Endothelial cell of umbilical vein (primary cell): ENCODE data around the gene DDRGK1. TPM values are rescaled to one million over a fixed set of nuclear protein-coding genes. Genes with fewer than 3 reads are reported as not detected.

ENCODE experiments used
- BruUV-seq: library from RNA; stranded (reverse); fragments of 400-500 nt; replicated peaks from 2 replicates; lab custom pipeline; 2021; lab: Mats Ljungman, UMichigan
- CTCF ChIA-PET: fragments of 300-600, 350-600 bp; sonication (Branson Sonifier 250); formaldehyde crosslinking; loops from one replicate; lab custom pipeline; 2021; ENCODE audit warnings: antibody characterized with exemption, inconsistent platforms; lab: Charles Lee
- POLR2A ChIA-PET: fragments of 300-600, 350-600 bp; sonication (Branson Sonifier 250); formaldehyde crosslinking; loops from one replicate; lab custom pipeline; 2021; ENCODE audit warnings: antibody characterized with exemption, inconsistent platforms; lab: Charles Lee
- DNase-seq: peaks from one replicate; pipeline ENCODE4 v3.0.0-alpha.2; 2011; ENCODE audit warnings: low read depth, low spot score
- FAIRE-seq: peaks from 2 replicates; lab custom pipeline; 2011; peaks lifted over from hg19 to GRCh38; lab: Jason Lieb, UNC
- H2AFZ ChIP-seq: 2 replicates; pipeline ENCODE4 v1.6.0; 2012; ENCODE audit warnings: low read depth, low read length, control low read depth, inconsistent platforms
- H3K27ac ChIP-seq: 2 replicates; pipeline ENCODE4 v1.5.1; 2011; ENCODE audit warnings: low read depth, mild to moderate bottlenecking, control low read depth, low read length, moderate library complexity; ENCODE audit not compliant: insufficient read depth
- H3K27me3 ChIP-seq, 2 experiments: 2 replicates each; pipeline versions ENCODE4 v1.6.0 to v1.6.1; 2011; ENCODE audit warnings: low read length in 2 of 2, mixed read lengths in 1 of 2; ENCODE audit not compliant: control insufficient read depth in 2 of 2, insufficient read depth in 2 of 2
- H3K36me3 ChIP-seq, 2 experiments: 2 replicates in 1 of 2; 3 replicates in 1 of 2; pipeline ENCODE4 v1.5.1; 2011; ENCODE audit warnings: low read length in 2 of 2, mild to moderate bottlenecking in 1 of 2, moderate library complexity in 1 of 2; ENCODE audit not compliant: control insufficient read depth in 2 of 2, insufficient read depth in 2 of 2; ENCODE audit errors: extremely low read depth in 1 of 2
- H3K4me1 ChIP-seq: 3 replicates; pipeline ENCODE4 v1.5.1; 2011; ENCODE audit warnings: mild to moderate bottlenecking, low read length; ENCODE audit not compliant: control insufficient read depth, insufficient read depth; ENCODE audit errors: extremely low read depth
- H3K4me2 ChIP-seq: 2 replicates; pipeline ENCODE4 v1.6.1; 2011; ENCODE audit warnings: low read length, control low read depth, mixed read lengths; ENCODE audit not compliant: insufficient read depth
- H3K4me3 ChIP-seq, 3 experiments: fragments of 200-600 bp in 1 of 3; sonication (generic), shearing (Covaris generic) in 1 of 3; replicated peaks in 1 of 3; 2 replicates each; pipeline ENCODE4 v1.5.1; 2011 to 2016; ENCODE audit warnings: control low read depth in 3 of 3, low read length in 3 of 3, mild to moderate bottlenecking in 2 of 3, inconsistent platforms in 1 of 3, low read depth in 1 of 3, moderate library complexity in 1 of 3; ENCODE audit not compliant: insufficient read depth in 1 of 3
- H3K79me2 ChIP-seq: 2 replicates; pipeline ENCODE4 v1.6.0; 2012; ENCODE audit warnings: low read length, inconsistent platforms; ENCODE audit not compliant: control insufficient read depth, insufficient read depth
- H3K9ac ChIP-seq: replicated peaks from 2 replicates; pipeline ENCODE3; 2011; ENCODE audit warnings: low read length, control low read depth; ENCODE audit not compliant: insufficient read depth; ENCODE audit errors: extremely low read depth
- H3K9me1 ChIP-seq: replicated peaks from 3 replicates; pipeline ENCODE4 v1.6.0; 2011; ENCODE audit warnings: mild to moderate bottlenecking, low read length; ENCODE audit not compliant: control insufficient read depth, insufficient read depth; ENCODE audit errors: extremely low read depth
- H3K9me3 ChIP-seq: replicated peaks from 2 replicates; pipeline ENCODE4 v1.5.1; 2012; ENCODE audit warnings: low read length, inconsistent platforms; ENCODE audit not compliant: control insufficient read depth, insufficient read depth
- H4K20me1 ChIP-seq: replicated peaks from 2 replicates; pipeline ENCODE3; 2011; ENCODE audit warnings: mild to moderate bottlenecking, low read length; ENCODE audit not compliant: control insufficient read depth, insufficient read depth; ENCODE audit errors: extremely low read depth
- EZH2 ChIP-seq: IDR thresholded peaks from 2 replicates; pipeline ENCODE4 v1.6.1; 2012; ENCODE audit warnings: borderline replicate concordance, low read depth, mild to moderate bottlenecking, moderate library complexity, low read length, inconsistent platforms; ENCODE audit not compliant: severe bottlenecking
- FOS ChIP-seq: IDR thresholded peaks from 2 replicates; pipeline ENCODE4 v1.6.1; 2011; ENCODE audit warnings: mild to moderate bottlenecking, low read length, moderate library complexity, borderline replicate concordance; ENCODE audit not compliant: insufficient read depth
- GATA2 ChIP-seq: IDR thresholded peaks from 2 replicates; pipeline ENCODE4 v1.7.0; 2011; ENCODE audit warnings: low read depth, mild to moderate bottlenecking, moderate library complexity, mixed read lengths, low read length; ENCODE audit not compliant: insufficient read length, insufficient read depth
- JUN ChIP-seq: IDR thresholded peaks from 2 replicates; pipeline ENCODE4 v1.6.1; 2011; ENCODE audit warnings: borderline replicate concordance, low read depth; ENCODE audit not compliant: insufficient read length, insufficient read depth
- MYC ChIP-seq: IDR thresholded peaks from one replicate; pipeline ENCODE4 v1.6.1; 2011; ENCODE audit warnings: mild to moderate bottlenecking, low read depth, low read length
- POLR2A ChIP-seq: IDR thresholded peaks from 2 replicates; pipeline ENCODE4 v1.6.1; 2012; ENCODE audit warnings: low read depth, mild to moderate bottlenecking, control low read depth, low read length
- POLR2AphosphoS5 ChIP-seq: IDR thresholded peaks from 2 replicates; pipeline ENCODE4 v1.6.1; 2012; ENCODE audit warnings: low read depth, mild to moderate bottlenecking, control low read depth, low read length, moderate library complexity; ENCODE audit not compliant: insufficient read depth
- dilution Hi-C: fragments of 300-500 bp; cut with MboI; formaldehyde crosslinking; loops from one replicate; pipeline ENCODE4 v1.15.0; 2019; ENCODE audit warnings: low sequenced_read_pairs; ENCODE audit not compliant: extremely low pct_ligation_motif_present
- intact Hi-C: fragments of 100-400 bp; cut with micrococcal nuclease; formaldehyde crosslinking; loops from one replicate; pipeline ENCODE4 v1.10.0; 2022
- polyA plus RNA-seq, 4 experiments: library from polyadenylated mRNA; depleted of rRNA in 3 of 4; stranded (reverse) in 3 of 4; unstranded in 1 of 4; fragments of >200 nt; gene quantifications; 2 replicates each; pipeline versions ENCODE4 v1.2.1 to v1.2.3, GENCODE V29; 2011 to 2012; ENCODE audit warnings: missing spikeins in 1 of 4
- total RNA-seq: library from RNA; stranded (reverse); gene quantifications from 2 replicates; pipeline ENCODE4 v1.2.3, GENCODE V29; 2021
- TF ChIP-seq, protein P1 (sequence below): IDR thresholded peaks from 2 replicates; pipeline ENCODE4 v1.6.1; 2011; ENCODE audit not compliant: insufficient read depth, insufficient read length
- TF ChIP-seq, protein P2 (sequence below), 2 donors: IDR thresholded peaks; 1 replicate in 1 of 2; 2 replicates in 1 of 2; pipeline ENCODE4 v1.5.1; 2011; ENCODE audit warnings: low read length in 2 of 2, mild to moderate bottlenecking in 2 of 2, moderate library complexity in 2 of 2, control low read depth in 1 of 2, inconsistent platforms in 1 of 2, low read depth in 1 of 2; ENCODE audit not compliant: insufficient read depth in 1 of 2; ENCODE audit errors: extremely low read depth in 1 of 2

Gene DDRGK1
- total and polyA plus RNA-seq, 2 donors (not counting 3 experiments of a cell fraction or from before 2014, with no cell fraction given): 48.5 to 54.0 TPM

DNA sequence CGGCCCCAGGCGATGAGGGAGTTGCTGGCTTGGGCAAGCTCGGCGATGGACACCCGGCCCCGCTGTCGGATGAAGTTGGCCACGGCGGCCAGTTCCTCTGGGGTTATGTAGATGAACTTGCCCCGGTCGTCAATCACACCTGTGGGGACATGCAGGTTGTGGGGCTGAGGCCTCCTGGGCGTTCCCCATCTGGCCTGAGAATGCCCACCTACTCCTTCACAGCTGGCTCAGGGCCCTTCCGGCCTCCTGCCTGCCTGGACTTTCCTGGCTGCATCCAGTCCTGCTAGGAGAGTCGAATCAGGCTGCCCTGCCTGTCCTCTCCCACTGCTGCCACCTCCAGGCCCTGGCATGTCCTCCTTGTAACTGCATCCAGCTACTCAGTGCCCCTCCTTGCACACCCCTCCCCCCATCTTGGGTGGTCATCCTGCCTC lies 13.8 kb downstream of the DDRGK1 start:
- Histone ChIP-seq H3K4me3 (no peak overlapping the region), H3K27me3 (no peaks in the 10 kb centered on the region), H2AFZ (no peak overlapping the region), H3K9me3 (no peaks in the 10 kb centered on the region), H3K9ac (no peak overlapping the region), H3K27ac (no peak overlapping the region), H3K9me1 (no peaks in the 10 kb centered on the region), H3K36me3 (peaks cover 17 to 54% of the 10 kb centered on the region in 2 experiments), H3K4me1 (no peaks in the 10 kb centered on the region), H3K79me2 (no peaks in the 10 kb centered on the region), H4K20me1 (no peaks in the 10 kb centered on the region), H3K4me2 (no peak overlapping the region)
- dilution Hi-C loops: no loop called here
- TF ChIP-seq MYC (no peak), POLR2AphosphoS5 (no peak), JUN (no peak), FOS (no peak), POLR2A (no peak), EZH2 (no peak), GATA2 (no peak)
- TF ChIP-seq, protein P1, sequence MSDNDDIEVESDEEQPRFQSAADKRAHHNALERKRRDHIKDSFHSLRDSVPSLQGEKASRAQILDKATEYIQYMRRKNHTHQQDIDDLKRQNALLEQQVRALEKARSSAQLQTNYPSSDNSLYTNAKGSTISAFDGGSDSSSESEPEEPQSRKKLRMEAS: no peak
- TF ChIP-seq, protein P2, sequence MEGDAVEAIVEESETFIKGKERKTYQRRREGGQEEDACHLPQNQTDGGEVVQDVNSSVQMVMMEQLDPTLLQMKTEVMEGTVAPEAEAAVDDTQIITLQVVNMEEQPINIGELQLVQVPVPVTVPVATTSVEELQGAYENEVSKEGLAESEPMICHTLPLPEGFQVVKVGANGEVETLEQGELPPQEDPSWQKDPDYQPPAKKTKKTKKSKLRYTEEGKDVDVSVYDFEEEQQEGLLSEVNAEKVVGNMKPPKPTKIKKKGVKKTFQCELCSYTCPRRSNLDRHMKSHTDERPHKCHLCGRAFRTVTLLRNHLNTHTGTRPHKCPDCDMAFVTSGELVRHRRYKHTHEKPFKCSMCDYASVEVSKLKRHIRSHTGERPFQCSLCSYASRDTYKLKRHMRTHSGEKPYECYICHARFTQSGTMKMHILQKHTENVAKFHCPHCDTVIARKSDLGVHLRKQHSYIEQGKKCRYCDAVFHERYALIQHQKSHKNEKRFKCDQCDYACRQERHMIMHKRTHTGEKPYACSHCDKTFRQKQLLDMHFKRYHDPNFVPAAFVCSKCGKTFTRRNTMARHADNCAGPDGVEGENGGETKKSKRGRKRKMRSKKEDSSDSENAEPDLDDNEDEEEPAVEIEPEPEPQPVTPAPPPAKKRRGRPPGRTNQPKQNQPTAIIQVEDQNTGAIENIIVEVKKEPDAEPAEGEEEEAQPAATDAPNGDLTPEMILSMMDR (IDR thresholded peaks at IDR 0.05; ENCODE audit: extremely low read depth in 1 of 2, insufficient read depth in 1 of 2, low read depth in 1 of 2, low read length in 2 of 2): no peak
- POLR2A ChIA-PET: no interaction called here
- FAIRE-seq (no peak), DNase-seq (no peak)
- no TSS peak for BruUV-seq
- intact Hi-C loops: no loop called here
- CTCF ChIA-PET: no interaction called here
